Osteocyte (in vitro differentiated cells): ENCODE data around the gene GPR157. TPM values are rescaled to one million over a fixed set of nuclear protein-coding genes. Genes with fewer than 3 reads are reported as not detected.

Source experiments
- DNase-seq: peaks from one replicate; pipeline ENCODE4 v3.0.0; 2021; ENCODE audit warnings: mixed read lengths; ENCODE audit not compliant: unreplicated experiment; ENCODE audit errors: extremely low spot score
- H3K27ac Mint-ChIP-seq: one replicate; pipeline ENCODE4 v1.8.0; 2021; ENCODE audit warnings: mild to moderate bottlenecking, mixed read lengths; ENCODE audit not compliant: unreplicated experiment
- H3K27me3 Mint-ChIP-seq: one replicate; pipeline ENCODE4 v1.8.0; 2021; ENCODE audit warnings: mixed read lengths; ENCODE audit not compliant: unreplicated experiment
- H3K36me3 Mint-ChIP-seq: one replicate; pipeline ENCODE4 v1.8.0; 2021; ENCODE audit warnings: mixed read lengths; ENCODE audit not compliant: unreplicated experiment
- H3K4me1 Mint-ChIP-seq: one replicate; pipeline ENCODE4 v1.8.0; 2021; ENCODE audit warnings: mixed read lengths; ENCODE audit not compliant: unreplicated experiment
- H3K4me3 Mint-ChIP-seq: one replicate; pipeline ENCODE4 v1.8.0; 2021; ENCODE audit warnings: mild to moderate bottlenecking, moderate library complexity, mixed read lengths; ENCODE audit not compliant: unreplicated experiment
- H3K9me3 Mint-ChIP-seq: one replicate; pipeline ENCODE4 v1.8.0; 2021; ENCODE audit warnings: mixed read lengths; ENCODE audit not compliant: unreplicated experiment
- total RNA-seq: library from RNA; stranded (reverse); gene quantifications from 2 replicates; pipeline ENCODE4 v1.2.1, GENCODE V29; 2021
- TF ChIP-seq, protein P1 (sequence below): fragments of 200-600 bp; sonication (generic); IDR thresholded peaks from 2 replicates; pipeline ENCODE4 v1.5.0; 2021; ENCODE audit warnings: antibody characterized with exemption, mild to moderate bottlenecking, moderate library complexity

Gene GPR157
- total RNA-seq, 1 donor from 2014 or later, result 4.1 TPM

DNA sequence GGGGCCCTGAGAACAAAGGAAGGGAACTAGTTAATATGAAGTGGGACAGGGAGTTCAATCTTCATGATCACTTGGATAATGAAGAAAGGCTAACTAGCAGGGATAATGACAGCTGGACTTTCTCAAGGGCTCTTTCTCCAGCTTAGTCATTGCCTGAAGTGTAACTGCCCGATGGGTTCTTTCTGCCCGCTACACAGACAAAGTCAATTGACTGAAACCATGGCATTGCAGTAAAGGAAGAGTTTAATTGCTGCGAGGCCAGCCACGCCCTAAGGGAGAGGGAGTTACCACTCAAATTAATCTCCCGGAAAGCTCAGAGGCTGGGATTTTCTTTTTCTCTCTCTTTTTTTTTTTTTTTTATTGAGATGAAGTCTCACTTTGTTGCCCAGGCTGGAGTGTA lies 42.9 kb downstream of the GPR157 start:
- peaks cover 19% of the 10 kb centered on the region for H3K27me3 Mint-ChIP-seq
- DNase-seq, result no peak
- H3K36me3 Mint-ChIP-seq, result peaks cover 3% of the 10 kb centered on the region
- TF ChIP-seq, protein P1, sequence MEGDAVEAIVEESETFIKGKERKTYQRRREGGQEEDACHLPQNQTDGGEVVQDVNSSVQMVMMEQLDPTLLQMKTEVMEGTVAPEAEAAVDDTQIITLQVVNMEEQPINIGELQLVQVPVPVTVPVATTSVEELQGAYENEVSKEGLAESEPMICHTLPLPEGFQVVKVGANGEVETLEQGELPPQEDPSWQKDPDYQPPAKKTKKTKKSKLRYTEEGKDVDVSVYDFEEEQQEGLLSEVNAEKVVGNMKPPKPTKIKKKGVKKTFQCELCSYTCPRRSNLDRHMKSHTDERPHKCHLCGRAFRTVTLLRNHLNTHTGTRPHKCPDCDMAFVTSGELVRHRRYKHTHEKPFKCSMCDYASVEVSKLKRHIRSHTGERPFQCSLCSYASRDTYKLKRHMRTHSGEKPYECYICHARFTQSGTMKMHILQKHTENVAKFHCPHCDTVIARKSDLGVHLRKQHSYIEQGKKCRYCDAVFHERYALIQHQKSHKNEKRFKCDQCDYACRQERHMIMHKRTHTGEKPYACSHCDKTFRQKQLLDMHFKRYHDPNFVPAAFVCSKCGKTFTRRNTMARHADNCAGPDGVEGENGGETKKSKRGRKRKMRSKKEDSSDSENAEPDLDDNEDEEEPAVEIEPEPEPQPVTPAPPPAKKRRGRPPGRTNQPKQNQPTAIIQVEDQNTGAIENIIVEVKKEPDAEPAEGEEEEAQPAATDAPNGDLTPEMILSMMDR, result no peak
- H3K9me3 Mint-ChIP-seq, result no peaks in the 10 kb centered on the region
- H3K27ac Mint-ChIP-seq, result no peak overlapping the region
- peaks cover 15% of the 10 kb centered on the region for H3K4me1 Mint-ChIP-seq
- no peak overlapping the region for H3K4me3 Mint-ChIP-seq

DNA sequence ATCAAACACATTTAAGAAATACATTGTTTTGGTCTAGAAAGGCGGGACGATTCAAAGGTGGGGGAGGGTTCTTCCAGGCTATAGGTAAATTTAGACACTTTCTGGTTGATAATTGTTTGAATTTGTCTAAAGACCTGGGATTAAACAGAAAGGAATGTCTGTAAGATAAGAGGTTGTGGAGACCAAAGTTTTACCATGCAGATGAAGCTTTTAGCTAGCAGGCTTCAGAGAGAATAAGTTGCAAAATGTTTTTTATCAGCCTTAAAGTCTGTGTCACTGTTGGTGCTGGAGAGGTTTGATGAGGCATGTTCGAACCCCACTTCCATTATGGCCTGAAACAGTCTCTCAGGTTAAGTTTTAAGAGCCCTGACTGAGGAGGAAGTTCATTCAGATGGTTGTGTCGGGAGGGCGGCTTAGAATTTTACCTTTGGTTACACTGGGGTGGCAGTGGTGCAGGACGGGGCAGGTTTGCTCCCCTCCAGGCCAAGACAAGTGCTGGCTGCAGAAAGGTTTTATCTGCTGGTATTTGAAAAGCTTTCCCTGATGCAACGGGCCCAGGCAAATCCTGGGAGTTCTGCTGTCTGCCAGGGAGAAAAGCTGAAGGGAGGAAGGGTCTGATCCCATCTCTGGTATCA lies 43.5 kb downstream of the GPR157 start:
- no peak for DNase-seq
- TF ChIP-seq, protein P1, result no peak
- Mint-ChIP-seq H3K4me1 (peaks cover 21% of the 10 kb centered on the region), H3K9me3 (no peaks in the 10 kb centered on the region), H3K4me3 (no peak overlapping the region), H3K36me3 (peaks cover 3% of the 10 kb centered on the region), H3K27ac (peak overlapping the region; percentile 36), H3K27me3 (peaks cover 19% of the 10 kb centered on the region)

DNA sequence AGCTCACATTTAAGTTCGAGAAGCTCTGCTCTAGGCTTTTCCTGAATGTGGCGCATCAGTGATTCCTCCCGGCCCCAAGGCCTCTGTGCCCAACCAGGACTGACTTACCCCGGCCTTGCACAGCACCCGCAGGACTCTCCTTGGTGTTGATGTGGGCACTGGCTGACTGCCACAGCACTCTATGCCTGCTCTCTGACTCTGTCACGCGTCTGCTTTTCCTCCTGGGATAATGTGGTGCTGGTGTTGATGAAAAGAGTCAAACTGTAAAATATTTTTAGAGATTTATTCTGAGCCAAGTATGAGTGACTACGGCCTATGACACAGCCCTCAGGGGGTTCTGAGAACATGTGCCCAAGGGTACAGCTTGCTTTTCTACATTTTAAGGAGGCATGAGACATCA lies 44.0 kb downstream of the GPR157 start:
- Mint-ChIP-seq H3K27ac (peak overlapping the region; percentile 36), H3K36me3 (peaks cover 3% of the 10 kb centered on the region), H3K27me3 (peaks cover 19% of the 10 kb centered on the region), H3K4me1 (peaks cover 23% of the 10 kb centered on the region), H3K9me3 (no peaks in the 10 kb centered on the region), H3K4me3 (no peak overlapping the region)
- TF ChIP-seq, protein P1, result no peak
- DNase-seq, result no peak

DNA sequence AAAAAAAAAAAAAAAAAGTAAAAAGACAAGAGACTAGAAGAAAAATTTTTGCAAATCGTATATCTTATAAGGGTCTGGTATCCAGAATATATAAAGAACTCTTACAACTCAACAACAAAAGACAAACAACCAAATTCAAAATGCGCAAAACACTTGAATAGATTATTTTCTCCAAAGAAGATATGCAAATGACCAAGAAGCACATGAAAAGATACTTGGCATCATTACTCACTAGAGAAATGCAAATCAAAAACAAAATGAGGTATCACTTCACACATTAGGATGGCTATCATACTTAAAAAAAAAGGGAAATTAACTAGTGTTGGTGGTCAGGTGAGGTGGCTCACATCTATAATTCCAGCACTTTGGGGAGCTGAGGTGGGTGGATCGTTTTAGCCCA lies 47.4 kb downstream of the GPR157 start:
- TF ChIP-seq, protein P1, result no peak
- no peaks in the 10 kb centered on the region for H3K9me3 Mint-ChIP-seq
- no peaks in the 10 kb centered on the region for H3K27me3 Mint-ChIP-seq
- no peak overlapping the region for H3K4me3 Mint-ChIP-seq
- peaks cover 23% of the 10 kb centered on the region for H3K4me1 Mint-ChIP-seq
- no peak for DNase-seq
- H3K36me3 Mint-ChIP-seq, result no peaks in the 10 kb centered on the region
- no peak overlapping the region for H3K27ac Mint-ChIP-seq

DNA sequence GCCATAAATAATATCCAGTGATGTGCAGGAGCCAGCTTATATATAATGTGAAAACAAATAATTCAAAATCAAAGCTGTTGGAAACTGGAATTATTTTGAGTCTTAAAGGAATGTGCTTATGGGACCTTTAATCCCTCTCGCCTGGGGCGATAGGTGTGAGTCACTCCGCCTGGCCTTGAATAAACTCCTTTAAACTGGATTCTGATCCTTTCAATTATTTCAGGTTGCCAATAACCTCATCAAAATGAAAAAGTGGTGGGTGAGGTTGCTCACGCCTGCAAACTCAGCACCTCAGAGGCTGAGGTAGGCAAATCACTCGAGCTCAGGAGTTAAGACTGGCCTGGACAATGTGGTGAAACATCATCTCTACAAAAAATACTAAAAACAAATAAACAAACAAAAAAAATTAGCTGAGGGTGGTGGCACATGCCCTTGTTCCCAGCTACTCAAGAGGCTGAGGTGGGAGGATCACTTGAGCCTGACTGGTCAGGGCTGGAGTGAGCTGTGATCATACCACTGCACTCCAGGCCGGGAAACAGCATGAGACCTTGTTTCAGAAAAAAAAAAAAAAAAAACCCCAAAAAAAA lies 48.1 kb downstream of the GPR157 start:
- Mint-ChIP-seq H3K27me3 (no peaks in the 10 kb centered on the region), H3K27ac (peak overlapping the region; percentile 69), H3K36me3 (no peaks in the 10 kb centered on the region), H3K4me3 (no peak overlapping the region), H3K9me3 (no peaks in the 10 kb centered on the region), H3K4me1 (peaks cover 23% of the 10 kb centered on the region)
- TF ChIP-seq, protein P1, result no peak
- no peak for DNase-seq
